ENCODE measurements around the gene CDK5R2.

GRCh38 chr2:218996937-218997336, 37.5 kb downstream of the CDK5R2 start:
- TF ChIP-seq CTCF (IDR thresholded peaks at IDR 0.05; ENCODE audit: insufficient read depth, low read depth, low read length) = no peak
- TF ChIP-seq EZH2 (IDR thresholded peaks at IDR 0.05; ENCODE audit: insufficient read depth, low read length) = no peak
